Measurements from ENCODE around the gene DDB1. TPM values are rescaled to one million over a fixed set of nuclear protein-coding genes. Genes with fewer than 3 reads are reported as not detected.
A peak's percentile ranks its signal among the peaks of the same experiment; 100 is the strongest.

The DDB1 gene
- total RNA-seq, 1 experiment from 2014 or later: 172 TPM

DNA sequence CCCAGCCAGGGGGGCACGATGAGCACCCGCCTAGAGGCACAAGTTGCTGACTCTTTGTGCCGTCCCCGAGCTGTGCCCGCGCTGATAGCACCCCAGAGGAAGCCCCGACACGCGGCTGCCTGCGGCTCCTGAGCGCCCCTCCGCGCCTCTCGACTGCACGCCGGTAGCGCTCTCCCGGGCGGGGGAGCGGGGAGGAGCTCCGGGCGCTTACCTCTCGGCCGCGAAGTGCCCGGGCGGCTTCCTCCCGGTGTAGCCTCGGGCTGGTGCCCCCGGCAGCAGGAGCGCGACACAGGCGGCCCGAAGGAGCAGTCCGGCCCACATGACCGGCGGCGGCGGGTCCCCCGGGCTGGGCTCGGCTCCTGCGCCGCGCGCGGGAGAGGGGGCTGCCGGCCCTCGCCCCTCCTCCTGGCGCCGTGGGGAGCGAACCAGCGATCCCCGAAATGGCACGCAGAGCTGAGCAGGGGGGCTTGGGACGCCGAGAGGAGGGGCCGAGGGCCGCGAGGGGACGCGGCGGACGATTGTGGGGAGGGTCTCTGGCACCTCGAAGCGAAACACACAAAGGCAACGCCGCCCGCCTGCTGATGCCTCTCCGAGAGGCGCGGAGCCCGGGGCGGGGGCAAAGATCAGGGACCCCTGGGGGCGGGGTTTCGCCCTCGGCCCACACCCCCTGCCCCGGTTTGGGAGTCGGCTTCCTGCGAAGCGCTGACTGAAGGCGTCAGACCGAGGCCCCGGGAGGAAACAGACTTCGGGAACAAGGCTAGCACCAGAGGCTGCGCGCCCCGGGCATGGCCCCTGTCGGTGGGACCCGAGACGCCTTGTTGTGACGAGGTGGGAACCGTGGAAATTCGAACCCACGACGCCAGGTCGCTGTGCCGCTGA lies 37.9 kb downstream of the DDB1 start, which contains the start of gene VWCE:
VWCE (minus strand) TSS at position 600 of the 879 bp plus-strand sequence; CDS start at position 321, 279 bp downstream.
- H3K36me3 Mint-ChIP-seq (ENCODE audit: insufficient read depth, unreplicated experiment): peaks cover 21% of the 10 kb centered on the region
- ChIA-PET POLR2A (interaction anchor here (0.9 to 1.2 kb wide), 3 partner anchors 12 to 24 kb away, joined by 3 read pairs; no protein-coding TSS in a partner anchor), CTCF (interaction anchor here (1.0 kb wide), 1 partner anchor 40 kb away, joined by 3 read pairs; no protein-coding TSS in a partner anchor)
- H3K4me1 Mint-ChIP-seq (ENCODE audit: insufficient read depth, unreplicated experiment): peaks cover 28% of the 10 kb centered on the region
- intact Hi-C loops (cut with micrococcal nuclease): no loop called here
- BruUV-seq (replicated peaks): no TSS peak
- H3K4me3 Mint-ChIP-seq (ENCODE audit: unreplicated experiment): peak within 1 kb of the TSS; percentile 44
- no peaks in the 10 kb centered on the region for H3K9me3 Mint-ChIP-seq (ENCODE audit: unreplicated experiment)
- TF ChIP-seq CTCF (IDR thresholded peaks at IDR 0.05; ENCODE audit: unreplicated experiment): no peak
- no peak for DNase-seq (ENCODE audit: unreplicated experiment)
- H3K27ac Mint-ChIP-seq (ENCODE audit: low read depth, unreplicated experiment): no peak within 1 kb of the TSS
- peaks cover 24% of the 10 kb centered on the region for H3K27me3 Mint-ChIP-seq (ENCODE audit: insufficient read depth, unreplicated experiment)

DNA sequence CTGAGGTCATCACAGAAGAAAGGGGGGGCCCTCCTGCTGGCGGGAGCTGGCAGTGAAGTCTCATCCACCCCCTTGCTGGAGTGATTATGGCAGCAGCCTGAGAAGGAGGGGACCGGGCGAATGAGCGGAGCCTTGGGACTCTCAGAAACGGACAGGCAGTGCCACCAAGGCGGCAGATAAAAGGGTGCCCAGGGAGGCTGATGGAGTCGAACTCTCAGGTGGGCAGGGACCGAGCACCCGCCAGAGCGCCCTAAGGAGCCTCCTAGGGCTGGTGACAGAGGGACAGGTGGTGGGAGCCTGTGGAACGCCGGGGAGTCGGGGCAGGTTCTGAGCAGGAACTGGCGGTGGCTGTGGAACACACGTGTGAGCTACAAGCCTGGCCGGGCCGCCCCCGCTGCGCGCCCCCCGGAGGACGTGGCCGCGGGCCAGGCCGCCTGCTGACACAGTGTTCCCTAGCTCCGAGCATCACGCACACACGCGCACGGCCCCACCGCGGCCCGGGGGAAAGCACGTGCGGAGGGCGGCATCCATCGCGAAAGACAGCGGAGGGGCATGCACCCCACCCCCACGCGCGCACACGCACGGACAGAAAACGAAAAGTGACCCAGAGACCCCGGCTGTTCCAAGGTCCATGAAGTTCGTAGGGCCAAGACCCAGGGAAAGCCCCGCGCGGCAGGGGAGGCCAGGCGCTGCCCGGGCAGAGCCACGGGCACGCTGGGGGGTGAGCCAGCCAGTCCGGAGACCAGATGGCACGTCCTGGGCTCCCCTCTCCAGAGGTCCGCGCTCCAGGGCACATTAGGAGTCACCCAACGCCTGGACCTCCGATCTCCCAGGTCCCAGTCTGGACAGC lies 38.8 kb downstream of the DDB1 start:
- peaks cover 21% of the 10 kb centered on the region for H3K36me3 Mint-ChIP-seq (ENCODE audit: insufficient read depth, unreplicated experiment)
- H3K4me3 Mint-ChIP-seq (ENCODE audit: unreplicated experiment): peak overlapping the region; percentile 44
- peaks cover 22% of the 10 kb centered on the region for H3K4me1 Mint-ChIP-seq (ENCODE audit: insufficient read depth, unreplicated experiment)
- no TSS peak for BruUV-seq (replicated peaks)
- no peak for DNase-seq (ENCODE audit: unreplicated experiment)
- no peaks in the 10 kb centered on the region for H3K9me3 Mint-ChIP-seq (ENCODE audit: unreplicated experiment)
- intact Hi-C loops (cut with micrococcal nuclease): no loop called here
- no peak for TF ChIP-seq CTCF (IDR thresholded peaks at IDR 0.05; ENCODE audit: unreplicated experiment)
- peak overlapping the region; percentile 39 for H3K27ac Mint-ChIP-seq (ENCODE audit: low read depth, unreplicated experiment)
- POLR2A ChIA-PET: interaction anchor here (0.9 to 1.2 kb wide), 2 partner anchors 11 to 24 kb away, joined by 3 read pairs; no protein-coding TSS in a partner anchor
- CTCF ChIA-PET: interaction anchor here (0.5 kb wide), 1 partner anchor 1469 kb away, joined by 3 read pairs; no protein-coding TSS in a partner anchor
- H3K27me3 Mint-ChIP-seq (ENCODE audit: insufficient read depth, unreplicated experiment): peaks cover 24% of the 10 kb centered on the region

DNA sequence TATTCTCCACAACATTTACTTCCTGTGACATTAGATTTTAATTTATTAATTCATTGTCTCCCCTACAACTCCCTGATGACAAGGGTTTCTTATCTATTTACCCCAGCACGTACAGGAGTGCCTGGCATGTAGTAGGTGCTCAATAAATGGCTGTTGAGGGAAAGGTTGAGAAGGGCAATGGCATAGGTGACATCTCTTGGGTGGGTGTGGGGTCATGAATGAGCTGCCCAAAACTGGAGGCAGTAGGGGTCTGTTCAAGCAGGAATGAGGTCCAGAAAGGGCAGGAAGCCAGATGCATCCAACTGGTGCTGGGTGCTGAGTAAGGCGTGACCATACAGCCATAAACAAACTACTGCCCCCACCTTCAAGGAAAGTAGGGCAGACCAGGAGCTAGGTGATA lies 40.5 kb downstream of the DDB1 start:
- ChIA-PET POLR2A (no interaction called here), CTCF (interaction anchor here (0.5 to 1.0 kb wide), 2 partner anchors 44 to 456 kb away, joined by 3 read pairs; no protein-coding TSS in a partner anchor)
- no TSS peak for BruUV-seq (replicated peaks)

More for the DNA sequence above, 40.5 kb downstream of the DDB1 start:
- Mint-ChIP-seq H3K4me1 (ENCODE audit: insufficient read depth, unreplicated experiment) (peaks cover 6% of the 10 kb centered on the region), H3K27ac (ENCODE audit: low read depth, unreplicated experiment) (no peak overlapping the region), H3K36me3 (ENCODE audit: insufficient read depth, unreplicated experiment) (peaks cover 15% of the 10 kb centered on the region), H3K4me3 (ENCODE audit: unreplicated experiment) (no peak overlapping the region), H3K9me3 (ENCODE audit: unreplicated experiment) (no peaks in the 10 kb centered on the region), H3K27me3 (ENCODE audit: insufficient read depth, unreplicated experiment) (peaks cover 24% of the 10 kb centered on the region)
- intact Hi-C loops (cut with micrococcal nuclease): no loop called here
- no peak for TF ChIP-seq CTCF (IDR thresholded peaks at IDR 0.05; ENCODE audit: unreplicated experiment)
- no peak for DNase-seq (ENCODE audit: unreplicated experiment)
